Endothelial cell of umbilical vein (primary cell): Measurements from ENCODE around the gene WDR31. TPM values are rescaled to one million over a fixed set of nuclear protein-coding genes. Genes with fewer than 3 reads are reported as not detected.

ENCODE experiments used
- BruUV-seq: library from RNA; stranded (reverse); fragments of 400-500 nt; replicated peaks from 2 replicates; lab custom pipeline; 2021; lab: Mats Ljungman, UMichigan
- CTCF ChIA-PET: fragments of 300-600, 350-600 bp; sonication (Branson Sonifier 250); formaldehyde crosslinking; loops from one replicate; lab custom pipeline; 2021; ENCODE audit warnings: antibody characterized with exemption, inconsistent platforms; lab: Charles Lee
- POLR2A ChIA-PET: fragments of 300-600, 350-600 bp; sonication (Branson Sonifier 250); formaldehyde crosslinking; loops from one replicate; lab custom pipeline; 2021; ENCODE audit warnings: antibody characterized with exemption, inconsistent platforms; lab: Charles Lee
- DNase-seq: peaks from one replicate; pipeline ENCODE4 v3.0.0-alpha.2; 2011; ENCODE audit warnings: low read depth, low spot score
- FAIRE-seq: peaks from 2 replicates; lab custom pipeline; 2011; peaks lifted over from hg19 to GRCh38; lab: Jason Lieb, UNC
- H2AFZ ChIP-seq: 2 replicates; pipeline ENCODE4 v1.6.0; 2012; ENCODE audit warnings: low read depth, low read length, control low read depth, inconsistent platforms
- H3K27ac ChIP-seq: 2 replicates; pipeline ENCODE4 v1.5.1; 2011; ENCODE audit warnings: low read depth, mild to moderate bottlenecking, control low read depth, low read length, moderate library complexity; ENCODE audit not compliant: insufficient read depth
- H3K27me3 ChIP-seq, 2 experiments: 2 replicates each; pipeline versions ENCODE4 v1.6.0 to v1.6.1; 2011; ENCODE audit warnings: low read length in 2 of 2, mixed read lengths in 1 of 2; ENCODE audit not compliant: control insufficient read depth in 2 of 2, insufficient read depth in 2 of 2
- H3K36me3 ChIP-seq, 2 experiments: 2 replicates in 1 of 2; 3 replicates in 1 of 2; pipeline ENCODE4 v1.5.1; 2011; ENCODE audit warnings: low read length in 2 of 2, mild to moderate bottlenecking in 1 of 2, moderate library complexity in 1 of 2; ENCODE audit not compliant: control insufficient read depth in 2 of 2, insufficient read depth in 2 of 2; ENCODE audit errors: extremely low read depth in 1 of 2
- H3K4me1 ChIP-seq: 3 replicates; pipeline ENCODE4 v1.5.1; 2011; ENCODE audit warnings: mild to moderate bottlenecking, low read length; ENCODE audit not compliant: control insufficient read depth, insufficient read depth; ENCODE audit errors: extremely low read depth
- H3K4me2 ChIP-seq: 2 replicates; pipeline ENCODE4 v1.6.1; 2011; ENCODE audit warnings: low read length, control low read depth, mixed read lengths; ENCODE audit not compliant: insufficient read depth
- H3K4me3 ChIP-seq, 3 experiments: fragments of 200-600 bp in 1 of 3; sonication (generic), shearing (Covaris generic) in 1 of 3; replicated peaks in 1 of 3; 2 replicates each; pipeline ENCODE4 v1.5.1; 2011 to 2016; ENCODE audit warnings: control low read depth in 3 of 3, low read length in 3 of 3, mild to moderate bottlenecking in 2 of 3, inconsistent platforms in 1 of 3, low read depth in 1 of 3, moderate library complexity in 1 of 3; ENCODE audit not compliant: insufficient read depth in 1 of 3
- H3K79me2 ChIP-seq: 2 replicates; pipeline ENCODE4 v1.6.0; 2012; ENCODE audit warnings: low read length, inconsistent platforms; ENCODE audit not compliant: control insufficient read depth, insufficient read depth
- H3K9ac ChIP-seq: replicated peaks from 2 replicates; pipeline ENCODE3; 2011; ENCODE audit warnings: low read length, control low read depth; ENCODE audit not compliant: insufficient read depth; ENCODE audit errors: extremely low read depth
- H3K9me1 ChIP-seq: replicated peaks from 3 replicates; pipeline ENCODE4 v1.6.0; 2011; ENCODE audit warnings: mild to moderate bottlenecking, low read length; ENCODE audit not compliant: control insufficient read depth, insufficient read depth; ENCODE audit errors: extremely low read depth
- H3K9me3 ChIP-seq: replicated peaks from 2 replicates; pipeline ENCODE4 v1.5.1; 2012; ENCODE audit warnings: low read length, inconsistent platforms; ENCODE audit not compliant: control insufficient read depth, insufficient read depth
- H4K20me1 ChIP-seq: replicated peaks from 2 replicates; pipeline ENCODE3; 2011; ENCODE audit warnings: mild to moderate bottlenecking, low read length; ENCODE audit not compliant: control insufficient read depth, insufficient read depth; ENCODE audit errors: extremely low read depth
- FOS ChIP-seq: IDR thresholded peaks from 2 replicates; pipeline ENCODE4 v1.6.1; 2011; ENCODE audit warnings: mild to moderate bottlenecking, low read length, moderate library complexity, borderline replicate concordance; ENCODE audit not compliant: insufficient read depth
- GATA2 ChIP-seq: IDR thresholded peaks from 2 replicates; pipeline ENCODE4 v1.7.0; 2011; ENCODE audit warnings: low read depth, mild to moderate bottlenecking, moderate library complexity, mixed read lengths, low read length; ENCODE audit not compliant: insufficient read length, insufficient read depth
- POLR2A ChIP-seq: IDR thresholded peaks from 2 replicates; pipeline ENCODE4 v1.6.1; 2012; ENCODE audit warnings: low read depth, mild to moderate bottlenecking, control low read depth, low read length
- dilution Hi-C: fragments of 300-500 bp; cut with MboI; formaldehyde crosslinking; loops from one replicate; pipeline ENCODE4 v1.15.0; 2019; ENCODE audit warnings: low sequenced_read_pairs; ENCODE audit not compliant: extremely low pct_ligation_motif_present
- intact Hi-C: fragments of 100-400 bp; cut with micrococcal nuclease; formaldehyde crosslinking; loops from one replicate; pipeline ENCODE4 v1.10.0; 2022
- polyA plus RNA-seq, 4 experiments: library from polyadenylated mRNA; depleted of rRNA in 3 of 4; stranded (reverse) in 3 of 4; unstranded in 1 of 4; fragments of >200 nt; gene quantifications; 2 replicates each; pipeline versions ENCODE4 v1.2.1 to v1.2.3, GENCODE V29; 2011 to 2012; ENCODE audit warnings: missing spikeins in 1 of 4
- total RNA-seq: library from RNA; stranded (reverse); gene quantifications from 2 replicates; pipeline ENCODE4 v1.2.3, GENCODE V29; 2021
- TF ChIP-seq, protein P1 (sequence below): IDR thresholded peaks from 2 replicates; pipeline ENCODE4 v1.6.1; 2011; ENCODE audit not compliant: insufficient read depth, insufficient read length
- TF ChIP-seq, protein P2 (sequence below), 2 donors: IDR thresholded peaks; 1 replicate in 1 of 2; 2 replicates in 1 of 2; pipeline ENCODE4 v1.5.1; 2011; ENCODE audit warnings: low read length in 2 of 2, mild to moderate bottlenecking in 2 of 2, moderate library complexity in 2 of 2, control low read depth in 1 of 2, inconsistent platforms in 1 of 2, low read depth in 1 of 2; ENCODE audit not compliant: insufficient read depth in 1 of 2; ENCODE audit errors: extremely low read depth in 1 of 2

Gene WDR31
- total and polyA plus RNA-seq, 2 donors (not counting 3 experiments of a cell fraction or from before 2014, with no cell fraction given): 0.22 to 1.00 TPM

DNA sequence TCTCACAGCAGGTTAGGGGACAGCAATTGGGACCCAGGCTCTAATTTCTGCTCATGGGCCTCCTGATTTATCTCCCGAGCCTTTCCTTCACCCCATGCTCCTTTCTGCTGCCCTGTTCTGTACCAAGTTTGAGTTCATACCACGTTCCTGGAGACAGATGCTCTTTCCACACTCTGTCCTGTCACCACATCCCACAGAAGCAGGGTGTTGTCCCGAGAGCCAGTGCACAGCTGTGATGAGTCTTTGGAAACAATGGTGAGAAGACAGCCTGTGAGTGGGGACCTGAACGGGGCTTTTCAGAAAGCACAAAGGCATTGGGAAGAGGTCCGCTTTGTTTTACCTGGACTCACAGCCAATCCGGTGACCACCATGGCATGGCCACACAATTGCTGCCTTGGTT, 17.4 kb downstream of the WDR31 start:
- Histone ChIP-seq H4K20me1 (no peaks in the 10 kb centered on the region), H3K9me1 (no peaks in the 10 kb centered on the region), H3K27ac (no peak overlapping the region), H2AFZ (no peak overlapping the region), H3K4me1 (no peaks in the 10 kb centered on the region), H3K27me3 (peaks cover 5 to 11% of the 10 kb centered on the region in 2 experiments), H3K36me3 (no peaks in the 10 kb centered on the region), H3K79me2 (no peaks in the 10 kb centered on the region), H3K4me3 (no peak overlapping the region), H3K9me3 (no peaks in the 10 kb centered on the region), H3K9ac (no peak overlapping the region), H3K4me2 (no peak overlapping the region)
- intact Hi-C loops (no loop called here), dilution Hi-C loops (no loop called here)
- TF ChIP-seq FOS (no peak), POLR2A (no peak)
- TF ChIP-seq, protein P1, sequence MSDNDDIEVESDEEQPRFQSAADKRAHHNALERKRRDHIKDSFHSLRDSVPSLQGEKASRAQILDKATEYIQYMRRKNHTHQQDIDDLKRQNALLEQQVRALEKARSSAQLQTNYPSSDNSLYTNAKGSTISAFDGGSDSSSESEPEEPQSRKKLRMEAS: no peak
- POLR2A ChIA-PET: no interaction called here
- CTCF ChIA-PET: no interaction called here
- DNase-seq (no peak), FAIRE-seq (no peak)
- BruUV-seq: no TSS peak

DNA sequence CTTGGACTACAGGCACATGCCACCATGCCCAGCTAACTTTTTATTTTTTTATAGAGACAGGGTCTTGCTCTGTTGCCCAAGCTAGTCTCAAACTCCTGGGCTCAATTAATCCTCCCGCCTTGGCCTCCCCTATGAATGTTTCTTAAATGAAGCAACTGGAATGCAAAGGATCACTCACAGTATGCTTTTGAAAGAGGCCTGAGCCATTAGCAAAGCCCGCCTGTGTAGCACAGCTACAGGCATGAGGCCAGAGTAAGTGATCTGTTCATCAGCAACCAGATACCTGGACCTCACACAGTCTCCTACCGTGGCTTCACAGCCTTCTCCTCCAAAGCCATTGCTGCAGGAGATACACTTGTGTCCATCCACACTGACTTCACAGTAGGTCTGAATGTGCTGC, 20.0 kb downstream of the WDR31 start:
- Histone ChIP-seq H3K9ac (no peak overlapping the region), H3K27me3 (peaks cover 5 to 11% of the 10 kb centered on the region in 2 experiments), H2AFZ (no peak overlapping the region), H3K9me3 (no peaks in the 10 kb centered on the region), H3K79me2 (no peaks in the 10 kb centered on the region), H3K4me1 (no peaks in the 10 kb centered on the region), H3K4me2 (no peak overlapping the region), H3K4me3 (no peak overlapping the region), H4K20me1 (no peaks in the 10 kb centered on the region), H3K36me3 (no peaks in the 10 kb centered on the region), H3K27ac (no peak overlapping the region), H3K9me1 (no peaks in the 10 kb centered on the region)
- POLR2A ChIA-PET: no interaction called here
- FAIRE-seq (peak; percentile 8), DNase-seq (no peak)
- BruUV-seq: no TSS peak
- intact Hi-C loops: no loop called here
- dilution Hi-C loops: no loop called here
- no peak for TF ChIP-seq POLR2A
- no peak for TF ChIP-seq GATA2
- TF ChIP-seq, protein P2, sequence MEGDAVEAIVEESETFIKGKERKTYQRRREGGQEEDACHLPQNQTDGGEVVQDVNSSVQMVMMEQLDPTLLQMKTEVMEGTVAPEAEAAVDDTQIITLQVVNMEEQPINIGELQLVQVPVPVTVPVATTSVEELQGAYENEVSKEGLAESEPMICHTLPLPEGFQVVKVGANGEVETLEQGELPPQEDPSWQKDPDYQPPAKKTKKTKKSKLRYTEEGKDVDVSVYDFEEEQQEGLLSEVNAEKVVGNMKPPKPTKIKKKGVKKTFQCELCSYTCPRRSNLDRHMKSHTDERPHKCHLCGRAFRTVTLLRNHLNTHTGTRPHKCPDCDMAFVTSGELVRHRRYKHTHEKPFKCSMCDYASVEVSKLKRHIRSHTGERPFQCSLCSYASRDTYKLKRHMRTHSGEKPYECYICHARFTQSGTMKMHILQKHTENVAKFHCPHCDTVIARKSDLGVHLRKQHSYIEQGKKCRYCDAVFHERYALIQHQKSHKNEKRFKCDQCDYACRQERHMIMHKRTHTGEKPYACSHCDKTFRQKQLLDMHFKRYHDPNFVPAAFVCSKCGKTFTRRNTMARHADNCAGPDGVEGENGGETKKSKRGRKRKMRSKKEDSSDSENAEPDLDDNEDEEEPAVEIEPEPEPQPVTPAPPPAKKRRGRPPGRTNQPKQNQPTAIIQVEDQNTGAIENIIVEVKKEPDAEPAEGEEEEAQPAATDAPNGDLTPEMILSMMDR (IDR thresholded peaks at IDR 0.05; ENCODE audit: extremely low read depth in 1 of 2, insufficient read depth in 1 of 2, low read depth in 1 of 2, low read length in 2 of 2): no peak
- CTCF ChIA-PET: no interaction called here
